ENCODE data around the gene KEAP1. TPM values are rescaled to one million over a fixed set of nuclear protein-coding genes. Genes with fewer than 3 reads are reported as not detected.

The KEAP1 gene
- total and polyA plus RNA-seq, 8 donors: 25.2 to 48.6 (median 33.0) TPM

GRCh38 chr19:10508036-10508435, 4.9 kb upstream of the KEAP1 start:
- ATAC-seq (no peak), FAIRE-seq (no peak), DNase-seq (no peak)
- H3K9me3 ChIP-seq: no peaks in the 10 kb centered on the region
- no peaks in the 10 kb centered on the region for H3K4me1 ChIP-seq
- no peaks in the 10 kb centered on the region for H3K27me3 ChIP-seq
- no peak overlapping the region for H3K4me3 ChIP-seq
- no peak for TF ChIP-seq CTCF (IDR thresholded peaks at IDR 0.05)
- intact Hi-C loops (cut with DNase I): no loop called here
- whole genome bisulfite sequencing, 2 donors: 79 to 87% methylated on average over 16 of the region's 16 CpGs
- no peaks in the 10 kb centered on the region for H3K36me3 ChIP-seq
- H3K27ac ChIP-seq: no peak overlapping the region

DNA sequence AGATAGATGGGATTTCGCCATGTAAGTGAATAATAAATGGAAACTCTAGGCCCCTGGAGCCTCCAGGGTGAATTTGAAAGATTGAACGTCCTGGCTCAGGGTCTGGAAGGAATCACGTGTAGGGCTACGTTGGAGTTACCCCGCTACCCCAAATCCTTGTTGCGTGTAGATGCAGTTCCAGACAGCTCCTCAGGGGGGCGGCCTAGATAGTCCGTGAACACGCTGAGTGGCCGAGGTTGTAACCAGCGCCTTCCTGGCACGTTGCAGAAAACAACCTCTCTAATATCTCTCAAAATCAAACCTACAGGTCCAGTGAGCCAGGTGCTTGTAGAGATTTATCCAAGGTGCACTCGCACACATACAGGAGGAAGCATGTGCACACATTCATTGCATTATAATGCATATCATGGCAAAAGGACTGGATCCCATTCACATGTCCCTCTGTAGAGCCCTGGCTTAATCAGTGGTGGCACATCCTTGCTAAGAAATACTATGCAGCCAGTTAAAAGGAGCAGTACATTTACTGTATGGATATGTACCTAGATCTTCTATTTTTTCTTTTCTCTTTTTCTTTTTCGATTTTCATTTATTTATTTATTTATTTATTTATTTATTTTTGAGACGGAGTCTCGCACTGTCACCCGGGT, 2.5 kb upstream of the KEAP1 start:
- 26 to 29% methylated on average over 17 of the region's 17 CpGs for WGBS, 2 donors
- ATAC-seq (peak in 3 of 4 donors; percentile 15 to 31 (median 24)), DNase-seq (peak; percentile 72 to 90 (median 79)), FAIRE-seq (no peak)
- TF ChIP-seq CTCF (IDR thresholded peaks at IDR 0.05): peak; percentile 69 to 78 (median 75)
- Histone ChIP-seq H3K4me3 (no peak overlapping the region), H3K27ac (no peak overlapping the region), H3K27me3 (no peaks in the 10 kb centered on the region), H3K9me3 (no peaks in the 10 kb centered on the region), H3K36me3 (no peaks in the 10 kb centered on the region), H3K4me1 (peaks cover 0 to 5% (median 5%) of the 10 kb centered on the region in 3 donors)
- intact Hi-C loops (cut with DNase I): no loop called here

DNA sequence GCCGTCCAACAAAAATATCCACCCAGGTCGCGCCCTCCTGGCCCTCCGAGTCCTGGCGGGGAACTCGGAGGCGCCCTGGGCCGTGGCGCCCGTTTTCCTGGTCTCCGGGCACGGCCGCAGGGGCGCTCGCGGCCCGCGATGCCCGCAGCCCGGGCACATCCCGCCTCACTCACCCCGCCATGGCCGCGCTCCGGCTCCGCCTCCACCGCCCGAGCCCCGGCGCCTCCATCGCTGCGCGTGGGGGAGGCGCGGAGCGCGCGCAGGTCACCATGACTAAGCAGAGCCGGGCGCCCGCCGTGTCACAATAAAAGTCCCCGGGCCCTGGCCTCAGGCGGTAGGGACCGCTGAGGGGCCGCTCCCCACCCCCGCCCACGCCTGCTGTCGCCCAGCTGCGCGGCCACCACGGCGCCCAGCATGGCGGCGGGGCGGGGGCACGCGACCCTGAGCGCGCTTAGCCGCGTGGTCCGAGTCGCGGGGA, 593 bp downstream of the KEAP1 start:
- H3K9me3 ChIP-seq: no peaks in the 10 kb centered on the region
- DNase-seq: peak; percentile 94 to 97 (median 96)
- intact Hi-C loops (cut with DNase I): no loop called here
- H3K4me1 ChIP-seq: peaks cover 0 to 5% (median 5%) of the 10 kb centered on the region in 3 donors
- FAIRE-seq: no peak
- H3K4me3 ChIP-seq: peak overlapping the region; percentile 62 to 89 (median 83)
- peaks cover 0 to 13% (median 0%) of the 10 kb centered on the region in 3 donors for H3K36me3 ChIP-seq
- H3K27me3 ChIP-seq: no peaks in the 10 kb centered on the region
- peak; percentile 85 to 92 (median 92) for ATAC-seq
- TF ChIP-seq CTCF (IDR thresholded peaks at IDR 0.05): no peak
- WGBS, 2 donors: 0 to 1% methylated on average over 45 to 65 of the region's 65 CpGs
- peak overlapping the region; percentile 93 to 99 (median 98) for H3K27ac ChIP-seq

GRCh38 chr19:10501971-10502523, 1.1 kb downstream of the KEAP1 start:
- H3K27me3 ChIP-seq: no peaks in the 10 kb centered on the region
- peaks cover 0 to 5% (median 5%) of the 10 kb centered on the region in 3 donors for H3K4me1 ChIP-seq
- no peaks in the 10 kb centered on the region for H3K9me3 ChIP-seq
- peak overlapping the region; percentile 62 to 89 (median 83) for H3K4me3 ChIP-seq
- intact Hi-C loops (cut with DNase I): no loop called here
- DNase-seq: peak; percentile 90 to 99 (median 96)
- ATAC-seq: peak; percentile 73 to 81 (median 76)
- TF ChIP-seq CTCF (IDR thresholded peaks at IDR 0.05): no peak
- 0 to 1% methylated on average over 34 to 35 of the region's 35 CpGs for WGBS, 2 donors
- FAIRE-seq: no peak
- peak overlapping the region; percentile 93 to 99 (median 98) for H3K27ac ChIP-seq
- peaks cover 0 to 13% (median 0%) of the 10 kb centered on the region in 3 donors for H3K36me3 ChIP-seq

DNA sequence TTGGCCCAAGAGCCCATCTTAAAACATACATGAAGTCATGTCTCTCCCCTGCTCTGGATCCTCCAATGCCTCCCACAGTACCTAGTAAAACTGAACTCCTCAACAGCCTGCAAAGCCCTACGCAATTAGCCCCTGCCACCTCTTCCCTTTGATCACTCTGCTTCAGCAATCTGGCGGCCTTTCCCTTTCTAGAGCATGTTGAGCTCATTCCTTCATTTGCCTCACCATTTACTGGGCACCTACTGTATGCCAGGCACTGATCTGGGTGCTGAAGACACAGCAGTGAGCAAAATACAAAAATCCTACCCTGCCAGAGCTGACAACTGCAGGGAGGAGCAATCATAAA, 2.9 kb downstream of the KEAP1 start:
- no peak for ATAC-seq
- 90 to 96% methylated on average over 2 of the region's 2 CpGs for WGBS, 2 donors
- H3K9me3 ChIP-seq: no peaks in the 10 kb centered on the region
- intact Hi-C loops (cut with DNase I): no loop called here
- peaks cover 0 to 17% (median 4%) of the 10 kb centered on the region in 3 donors for H3K36me3 ChIP-seq
- H3K4me3 ChIP-seq: no peak overlapping the region
- H3K4me1 ChIP-seq: peaks cover 0 to 5% (median 5%) of the 10 kb centered on the region in 3 donors
- H3K27me3 ChIP-seq: no peaks in the 10 kb centered on the region
- TF ChIP-seq CTCF (IDR thresholded peaks at IDR 0.05): no peak
- FAIRE-seq: no peak
- DNase-seq: no peak
- no peak overlapping the region for H3K27ac ChIP-seq

All from pancreas (tissue), 10 donors.